Measurements from ENCODE around the gene MOCOS. TPM values are rescaled to one million over a fixed set of nuclear protein-coding genes. Genes with fewer than 3 reads are reported as not detected.

Gene MOCOS
- total and polyA plus RNA-seq, 4 experiments from 2014 or later: 0.06 to 0.12 TPM; not detected in 2

GRCh38 chr18:36281936-36282335, 94.6 kb downstream of the MOCOS start:
- Histone ChIP-seq H3K36me3 (ENCODE audit: insufficient read depth, low read length) (no peaks in the 10 kb centered on the region), H3K27ac (ENCODE audit: low read depth, low read length) (no peak overlapping the region), H3K9me3 (ENCODE audit: control insufficient read depth in 1 of 2, low read length in 2 of 2) (no peaks in the 10 kb centered on the region), H3K4me3 (ENCODE audit: low read length in 2 of 2) (no peak overlapping the region), H3K4me1 (ENCODE audit: insufficient read depth, low read length) (no peaks in the 10 kb centered on the region), H3K27me3 (ENCODE audit: insufficient read depth, low read length) (no peaks in the 10 kb centered on the region)
- POLR2A ChIA-PET (ENCODE audit: partially characterized antibody): no interaction called here
- DNase-seq: no peak
- Mint-ChIP-seq H3K36me3 (no peaks in the 10 kb centered on the region), H3K9me3 (no peaks in the 10 kb centered on the region), H3K4me3 (no peak overlapping the region), H3K4me1 (peaks cover 0 to 2% (median 0%) of the 10 kb centered on the region in 4 donors), H3K27me3 (peaks cover 12 to 15% of the 10 kb centered on the region in 2 donors), H3K27ac (peak overlapping the region in 1 of 7 donors; percentile 40)
- CTCF ChIA-PET (ENCODE audit: partially characterized antibody): interaction anchor here (1.1 to 10.5 kb wide), 7 partner anchors 9 to 272 kb away, joined by 3 to 200 read pairs (median 5); no protein-coding TSS in a partner anchor
- intact Hi-C loops (cut with micrococcal nuclease): no loop called here

- intact Hi-C loops (cut with micrococcal nuclease): no loop called here
- Mint-ChIP-seq H3K4me1 (peaks cover 0 to 2% (median 0%) of the 10 kb centered on the region in 4 donors), H3K4me3 (no peak overlapping the region), H3K27me3 (peaks cover 12 to 20% of the 10 kb centered on the region in 2 donors), H3K27ac (no peak overlapping the region), H3K9me3 (peaks cover 0 to 3% (median 0%) of the 10 kb centered on the region in 8 donors), H3K36me3 (no peaks in the 10 kb centered on the region)
- no peak for DNase-seq
- no peak overlapping the region for H3K27ac ChIP-seq (ENCODE audit: low read depth, low read length)
- no peaks in the 10 kb centered on the region for H3K36me3 ChIP-seq (ENCODE audit: insufficient read depth, low read length)
- H3K27me3 ChIP-seq (ENCODE audit: insufficient read depth, low read length): no peaks in the 10 kb centered on the region
- H3K4me1 ChIP-seq (ENCODE audit: insufficient read depth, low read length): no peaks in the 10 kb centered on the region
- H3K9me3 ChIP-seq (ENCODE audit: control insufficient read depth in 1 of 2, low read length in 2 of 2): no peaks in the 10 kb centered on the region
- H3K4me3 ChIP-seq (ENCODE audit: low read length in 2 of 2): no peak overlapping the region
- ChIA-PET CTCF (ENCODE audit: partially characterized antibody) (interaction anchor here (1.2 to 10.5 kb wide), 10 partner anchors 10 to 534 kb away, joined by 3 to 200 read pairs (median 8); no protein-coding TSS in a partner anchor), POLR2A (ENCODE audit: partially characterized antibody) (interaction anchor here (1.0 kb wide), 1 partner anchor 155 kb away, joined by 4 read pairs; the partner anchor contains the start of gene SLC39A6)
These were observed 96.2 kb downstream of the MOCOS start for GRCh38 chr18:36283448-36283847.

GRCh38 chr18:36284268-36284667, 97.0 kb downstream of the MOCOS start:
- Histone ChIP-seq H3K9me3 (ENCODE audit: control insufficient read depth in 1 of 2, low read length in 2 of 2) (no peaks in the 10 kb centered on the region), H3K27ac (ENCODE audit: low read depth, low read length) (no peak overlapping the region), H3K27me3 (ENCODE audit: insufficient read depth, low read length) (no peaks in the 10 kb centered on the region), H3K36me3 (ENCODE audit: insufficient read depth, low read length) (no peaks in the 10 kb centered on the region), H3K4me3 (ENCODE audit: low read length in 2 of 2) (no peak overlapping the region), H3K4me1 (ENCODE audit: insufficient read depth, low read length) (no peaks in the 10 kb centered on the region)
- Mint-ChIP-seq H3K4me1 (peaks cover 0 to 2% (median 0%) of the 10 kb centered on the region in 4 donors), H3K27me3 (peaks cover 12 to 22% of the 10 kb centered on the region in 2 donors), H3K4me3 (no peak overlapping the region), H3K9me3 (peaks cover 0 to 7% (median 0%) of the 10 kb centered on the region in 8 donors), H3K36me3 (no peaks in the 10 kb centered on the region), H3K27ac (no peak overlapping the region)
- intact Hi-C loops (cut with micrococcal nuclease): loop anchor here (1.0 kb wide), 3 partner anchors 188 to 876 kb away; no protein-coding TSS in a partner anchor
- ChIA-PET POLR2A (ENCODE audit: partially characterized antibody) (interaction anchor here (1.0 kb wide), 1 partner anchor 155 kb away, joined by 4 read pairs; the partner anchor contains the start of gene SLC39A6), CTCF (ENCODE audit: partially characterized antibody) (interaction anchor here (0.5 to 10.5 kb wide), 20 partner anchors 9 to 877 kb away, joined by 3 to 200 read pairs (median 6); no protein-coding TSS in a partner anchor)
- peak in 1 of 5 donors; percentile 8 for DNase-seq

GRCh38 chr18:36284671-36285295, 97.5 kb downstream of the MOCOS start:
- Mint-ChIP-seq H3K4me3 (no peak overlapping the region), H3K36me3 (no peaks in the 10 kb centered on the region), H3K27ac (no peak overlapping the region), H3K27me3 (peaks cover 15 to 23% of the 10 kb centered on the region in 2 donors), H3K4me1 (peaks cover 0 to 2% (median 0%) of the 10 kb centered on the region in 4 donors), H3K9me3 (peaks cover 0 to 7% (median 0%) of the 10 kb centered on the region in 8 donors)
- no peaks in the 10 kb centered on the region for H3K4me1 ChIP-seq (ENCODE audit: insufficient read depth, low read length)
- CTCF ChIA-PET (ENCODE audit: partially characterized antibody): interaction anchor here (0.5 to 10.5 kb wide), 20 partner anchors 8 to 878 kb away, joined by 3 to 200 read pairs (median 6); no protein-coding TSS in a partner anchor
- no peaks in the 10 kb centered on the region for H3K36me3 ChIP-seq (ENCODE audit: insufficient read depth, low read length)
- intact Hi-C loops (cut with micrococcal nuclease): loop anchor here (1.0 kb wide), 3 partner anchors 188 to 876 kb away; no protein-coding TSS in a partner anchor
- DNase-seq: peak; percentile 51 to 58 (median 53)
- POLR2A ChIA-PET (ENCODE audit: partially characterized antibody): interaction anchor here (1.0 kb wide), 1 partner anchor 156 kb away, joined by 4 read pairs; the partner anchor contains the start of gene SLC39A6
- H3K27me3 ChIP-seq (ENCODE audit: insufficient read depth, low read length): no peaks in the 10 kb centered on the region
- no peak overlapping the region for H3K27ac ChIP-seq (ENCODE audit: low read depth, low read length)
- H3K4me3 ChIP-seq (ENCODE audit: low read length in 2 of 2): no peak overlapping the region
- H3K9me3 ChIP-seq (ENCODE audit: control insufficient read depth in 1 of 2, low read length in 2 of 2): no peaks in the 10 kb centered on the region

- H3K27me3 Mint-ChIP-seq: peaks cover 19 to 22% of the 10 kb centered on the region in 2 donors
- peaks cover 0 to 7% (median 0%) of the 10 kb centered on the region in 8 donors for H3K9me3 Mint-ChIP-seq
- DNase-seq: no peak
These were observed 100.4 kb downstream of the MOCOS start for GRCh38 chr18:36287653-36288052.

GRCh38 chr18:36288689-36289088, 101.4 kb downstream of the MOCOS start:
- peaks cover 0 to 2% (median 0%) of the 10 kb centered on the region in 4 donors for H3K4me1 Mint-ChIP-seq
- H3K27ac Mint-ChIP-seq: no peak overlapping the region
- no peak overlapping the region for H3K4me3 ChIP-seq (ENCODE audit: low read length in 2 of 2)
- H3K27me3 ChIP-seq (ENCODE audit: insufficient read depth, low read length): no peaks in the 10 kb centered on the region
- H3K27me3 Mint-ChIP-seq: peaks cover 19 to 22% of the 10 kb centered on the region in 2 donors
- no peak overlapping the region for H3K27ac ChIP-seq (ENCODE audit: low read depth, low read length)
- no peak overlapping the region for H3K4me3 Mint-ChIP-seq
- H3K36me3 ChIP-seq (ENCODE audit: insufficient read depth, low read length): no peaks in the 10 kb centered on the region
- H3K36me3 Mint-ChIP-seq: no peaks in the 10 kb centered on the region
- no peaks in the 10 kb centered on the region for H3K4me1 ChIP-seq (ENCODE audit: insufficient read depth, low read length)
- H3K9me3 ChIP-seq (ENCODE audit: control insufficient read depth in 1 of 2, low read length in 2 of 2): no peaks in the 10 kb centered on the region
- intact Hi-C loops (cut with micrococcal nuclease): no loop called here
- DNase-seq: no peak
- POLR2A ChIA-PET (ENCODE audit: partially characterized antibody): no interaction called here
- peaks cover 0 to 7% (median 0%) of the 10 kb centered on the region in 8 donors for H3K9me3 Mint-ChIP-seq
- CTCF ChIA-PET (ENCODE audit: partially characterized antibody): interaction anchor here (0.8 to 10.5 kb wide), 4 partner anchors 8 to 272 kb away, joined by 3 to 200 read pairs (median 4); no protein-coding TSS in a partner anchor

More at GRCh38 chr18:36287653-36288052, 100.4 kb downstream of the MOCOS start:
- CTCF ChIA-PET (ENCODE audit: partially characterized antibody): interaction anchor here (1.5 to 10.5 kb wide), 3 partner anchors 13 to 268 kb away, joined by 3 to 200 read pairs (median 108); no protein-coding TSS in a partner anchor
- intact Hi-C loops (cut with micrococcal nuclease): no loop called here
- Histone ChIP-seq H3K4me3 (ENCODE audit: low read length in 2 of 2) (no peak overlapping the region), H3K4me1 (ENCODE audit: insufficient read depth, low read length) (no peaks in the 10 kb centered on the region), H3K9me3 (ENCODE audit: control insufficient read depth in 1 of 2, low read length in 2 of 2) (no peaks in the 10 kb centered on the region), H3K36me3 (ENCODE audit: insufficient read depth, low read length) (no peaks in the 10 kb centered on the region), H3K27me3 (ENCODE audit: insufficient read depth, low read length) (no peaks in the 10 kb centered on the region), H3K27ac (ENCODE audit: low read depth, low read length) (no peak overlapping the region)
- Mint-ChIP-seq H3K4me1 (peaks cover 0 to 2% (median 0%) of the 10 kb centered on the region in 4 donors), H3K27ac (no peak overlapping the region), H3K36me3 (no peaks in the 10 kb centered on the region), H3K4me3 (no peak overlapping the region)
- POLR2A ChIA-PET (ENCODE audit: partially characterized antibody): no interaction called here

GRCh38 chr18:36294031-36294430, 106.7 kb downstream of the MOCOS start:
- H3K9me3 Mint-ChIP-seq: no peaks in the 10 kb centered on the region
- H3K36me3 ChIP-seq (ENCODE audit: insufficient read depth, low read length): no peaks in the 10 kb centered on the region
- H3K4me3 ChIP-seq (ENCODE audit: low read length in 2 of 2): no peak overlapping the region
- intact Hi-C loops (cut with micrococcal nuclease): no loop called here
- H3K9me3 ChIP-seq (ENCODE audit: control insufficient read depth in 1 of 2, low read length in 2 of 2): no peaks in the 10 kb centered on the region
- H3K4me1 Mint-ChIP-seq: peaks cover 0 to 3% (median 0%) of the 10 kb centered on the region in 4 donors
- peaks cover 8% of the 10 kb centered on the region for H3K4me1 ChIP-seq (ENCODE audit: insufficient read depth, low read length)
- H3K27me3 Mint-ChIP-seq: peaks cover 12 to 16% of the 10 kb centered on the region in 2 donors
- H3K36me3 Mint-ChIP-seq: no peaks in the 10 kb centered on the region
- POLR2A ChIA-PET (ENCODE audit: partially characterized antibody): no interaction called here
- H3K4me3 Mint-ChIP-seq: no peak overlapping the region
- no peak for DNase-seq
- no peak overlapping the region for H3K27ac Mint-ChIP-seq
- no peak overlapping the region for H3K27ac ChIP-seq (ENCODE audit: low read depth, low read length)
- peaks cover 10% of the 10 kb centered on the region for H3K27me3 ChIP-seq (ENCODE audit: insufficient read depth, low read length)
- CTCF ChIA-PET (ENCODE audit: partially characterized antibody): interaction anchor here (2.0 to 2.4 kb wide), 2 partner anchors 10 to 14 kb away, joined by 4 to 9 read pairs; no protein-coding TSS in a partner anchor

Measured in CD4-positive, alpha-beta memory T cell (primary cell).